ENCODE data around the gene CLEC3B.

The CLEC3B gene

GRCh38 chr3:45021524-45022297 is 4.4 kb upstream of the CLEC3B start:
- in situ Hi-C loops (cut with MboI; ENCODE audit: low pct_unique_long_range_greater_than_20kb, low sequenced_read_pairs, unreplicated experiment): no loop called here
- no peak for TF ChIP-seq CTCF (IDR thresholded peaks at IDR 0.05; ENCODE audit: extremely low read depth, insufficient read depth, missing control alignments)
- no peak for DNase-seq (ENCODE audit: low spot score)

- no peak for DNase-seq (ENCODE audit: low spot score)
- TF ChIP-seq CTCF (IDR thresholded peaks at IDR 0.05; ENCODE audit: extremely low read depth, insufficient read depth, missing control alignments): no peak
- in situ Hi-C loops (cut with MboI; ENCODE audit: low pct_unique_long_range_greater_than_20kb, low sequenced_read_pairs, unreplicated experiment): no loop called here
Observed at GRCh38 chr3:45023675-45024074, 2.4 kb upstream of the CLEC3B start.

GRCh38 chr3:45024542-45025255 is 1.4 kb upstream of the CLEC3B start:
- in situ Hi-C loops (cut with MboI; ENCODE audit: low pct_unique_long_range_greater_than_20kb, low sequenced_read_pairs, unreplicated experiment): loop anchor here (25.0 kb wide), 2 partner anchors 488 to 638 kb away; no protein-coding TSS in a partner anchor
- DNase-seq (ENCODE audit: low spot score): no peak
- no peak for TF ChIP-seq CTCF (IDR thresholded peaks at IDR 0.05; ENCODE audit: extremely low read depth, insufficient read depth, missing control alignments)

- in situ Hi-C loops (cut with MboI; ENCODE audit: low pct_unique_long_range_greater_than_20kb, low sequenced_read_pairs, unreplicated experiment): loop anchor here (25.0 kb wide), 2 partner anchors 485 to 635 kb away; no protein-coding TSS in a partner anchor
- no peak for TF ChIP-seq CTCF (IDR thresholded peaks at IDR 0.05; ENCODE audit: extremely low read depth, insufficient read depth, missing control alignments)
- DNase-seq (ENCODE audit: low spot score): no peak
Observed at GRCh38 chr3:45026957-45027356, 854 bp downstream of the CLEC3B start.

- no peak for DNase-seq (ENCODE audit: low spot score)
- in situ Hi-C loops (cut with MboI; ENCODE audit: low pct_unique_long_range_greater_than_20kb, low sequenced_read_pairs, unreplicated experiment): loop anchor here (25.0 kb wide), 2 partner anchors 485 to 635 kb away; no protein-coding TSS in a partner anchor
- no peak for TF ChIP-seq CTCF (IDR thresholded peaks at IDR 0.05; ENCODE audit: extremely low read depth, insufficient read depth, missing control alignments)
Observed at GRCh38 chr3:45027441-45027840, 1.3 kb downstream of the CLEC3B start.

- no peak for TF ChIP-seq CTCF (IDR thresholded peaks at IDR 0.05; ENCODE audit: extremely low read depth, insufficient read depth, missing control alignments)
- no peak for DNase-seq (ENCODE audit: low spot score)
- in situ Hi-C loops (cut with MboI; ENCODE audit: low pct_unique_long_range_greater_than_20kb, low sequenced_read_pairs, unreplicated experiment): loop anchor here (25.0 kb wide), 2 partner anchors 483 to 633 kb away; no protein-coding TSS in a partner anchor
Observed at GRCh38 chr3:45029216-45029615, 3.1 kb downstream of the CLEC3B start.

Data from GM13977 (cell line).